K562 (cell line): ENCODE data around the gene HNRNPK. TPM values are rescaled to one million over a fixed set of nuclear protein-coding genes. Genes with fewer than 3 reads are reported as not detected.
A peak's percentile ranks its signal among the peaks of the same experiment; 100 is the strongest.

Experiments
- HMBOX1 ChIP-seq: sonication (generic); IDR thresholded peaks from 2 replicates; pipeline ENCODE4 v1.6.1; 2016
- REST ChIP-seq, 2 experiments: fragments of 450-650 bp; formaldehyde crosslinking in 1 of 2; IDR thresholded peaks; 2 replicates each; pipeline versions ENCODE4 v1.4.0 to v1.6.1; 2014 to 2020; ENCODE audit warnings: mild to moderate bottlenecking in 2 of 2, borderline replicate concordance in 1 of 2, low read depth in 1 of 2
- ZBTB33 ChIP-seq: sonication (generic); formaldehyde crosslinking; IDR thresholded peaks from 2 replicates; pipeline ENCODE4 v1.8.1; 2023; ENCODE audit warnings: mild to moderate bottlenecking, missing genetic modification reagents
- ZNF277 ChIP-seq: fragments of 250-450 bp; sonication (Bioruptor Pico); IDR thresholded peaks from 2 replicates; pipeline ENCODE4 v1.8.0; 2022; ENCODE audit warnings: inconsistent platforms, mild to moderate bottlenecking, moderate library complexity, borderline replicate concordance
- ZNF75A ChIP-seq: fragments of 450-650 bp; formaldehyde crosslinking; IDR thresholded peaks from 2 replicates; pipeline ENCODE4 v1.4.0; 2020; ENCODE audit warnings: mild to moderate bottlenecking
- polyA plus RNA-seq, 8 experiments: library from polyadenylated mRNA; depleted of rRNA in 4 of 8; stranded (reverse) in 5 of 8; unstranded in 3 of 8; fragments of >200 nt; fragmentation: Nextera tagmentation in 2 of 8; fragmentation: Illumina TruSeq in 1 of 8; extraction: Ambion mirVana in 2 of 8; extraction: Trizol in 1 of 8; gene quantifications; 2 replicates each; pipeline versions ENCODE4 v1.2.1 to v1.2.3, GENCODE V29; 2011 to 2014; ENCODE audit warnings: inconsistent platforms in 1 of 8, missing spikeins in 1 of 8
- total RNA-seq, 7 experiments: library from RNA; depleted of rRNA in 6 of 7; stranded (reverse); fragments of >200 nt in 6 of 7; fragmentation: Illumina TruSeq in 2 of 7; extraction: Trizol in 2 of 7; gene quantifications; 2 replicates each; pipeline versions ENCODE4 v1.2.1 to v1.2.3, GENCODE V29; 2011 to 2021; ENCODE audit warnings: low replicate concordance in 1 of 7

Gene HNRNPK
- total and polyA plus RNA-seq, 9 of the 15 experiments (the other 6 are each of a cell fraction or from before 2014, with no cell fraction given) = 224 to 883 (median 618) TPM

GRCh38 chr9:83920927-83921707 is 58.9 kb downstream of the HNRNPK start, which contains the start of gene KIF27 (continued):
- TF ChIP-seq HMBOX1 (no peak), ZNF75A (CRISPR knock-in tag) (no peak), REST (IDR thresholded peaks at IDR 0.05; ENCODE audit: borderline replicate concordance) (0 out of 2 replicates have a peak, but pooled peaks have one; percentile 2), REST (CRISPR knock-in tag; IDR thresholded peaks at IDR 0.05; ENCODE audit: low read depth) (no peak), ZBTB33 (CRISPR knock-in tag) (peak; percentile 80), ZNF277 (CRISPR knock-in tag) (no peak)
